Raji (cell line): ENCODE results near the gene SNU13.

Experiments
- POLR2A ChIP-seq: IDR thresholded peaks from 2 replicates; pipeline ENCODE4 v1.6.1; 2011; ENCODE audit warnings: low read depth, low read length, control low read depth; ENCODE audit not compliant: insufficient read depth

The SNU13 gene

DNA sequence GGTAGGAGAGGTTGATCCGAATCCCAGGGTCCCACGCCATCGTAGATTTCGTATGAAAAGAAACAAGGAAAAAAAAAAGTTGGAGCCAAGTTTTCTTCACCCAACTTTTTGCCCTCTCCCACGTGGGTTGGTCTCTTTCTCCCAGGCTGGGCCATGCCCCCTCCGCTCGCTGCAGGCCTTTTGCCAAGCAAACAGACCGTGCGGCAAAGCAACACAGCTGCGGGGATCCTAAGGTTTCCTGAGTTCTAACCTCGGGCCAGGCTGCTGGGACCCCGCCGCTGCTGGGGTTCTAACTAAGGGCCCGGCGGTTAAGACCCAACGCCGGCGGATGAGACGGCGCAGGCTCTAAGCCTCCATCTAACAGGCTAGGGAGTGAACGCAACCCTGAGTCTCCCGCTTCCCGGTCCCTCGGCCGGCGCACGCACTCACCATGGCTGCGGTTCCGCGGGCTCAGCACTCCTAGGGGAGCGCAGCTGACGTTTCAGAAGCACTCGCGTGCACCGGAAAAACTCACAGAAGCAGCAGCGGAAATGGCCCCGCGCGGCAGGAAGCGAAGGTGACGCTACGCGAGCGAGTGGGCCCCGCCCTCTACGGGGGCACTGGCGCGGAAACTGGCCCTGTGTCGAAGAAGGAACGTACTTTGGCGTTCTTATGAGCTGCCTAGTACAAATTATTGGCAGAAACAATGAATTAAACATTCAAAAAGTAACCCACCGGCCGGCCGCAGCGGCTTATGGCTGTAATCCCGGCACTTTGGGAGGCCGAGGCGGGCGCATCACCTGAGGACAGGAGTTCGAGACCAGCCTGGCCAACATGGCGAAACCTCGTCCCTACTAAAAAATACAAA lies at the start of gene SNU13:
Gene SNU13 (minus strand): TSS at position 503 of the 847 bp plus-strand sequence. CDS start 71 bp downstream, at position 432.
- TF ChIP-seq POLR2A, result peak; percentile 94

GRCh38 chr22:41732096-41732772 lies 43.6 kb upstream of the SNU13 start:
- TF ChIP-seq POLR2A, result no peak

DNA sequence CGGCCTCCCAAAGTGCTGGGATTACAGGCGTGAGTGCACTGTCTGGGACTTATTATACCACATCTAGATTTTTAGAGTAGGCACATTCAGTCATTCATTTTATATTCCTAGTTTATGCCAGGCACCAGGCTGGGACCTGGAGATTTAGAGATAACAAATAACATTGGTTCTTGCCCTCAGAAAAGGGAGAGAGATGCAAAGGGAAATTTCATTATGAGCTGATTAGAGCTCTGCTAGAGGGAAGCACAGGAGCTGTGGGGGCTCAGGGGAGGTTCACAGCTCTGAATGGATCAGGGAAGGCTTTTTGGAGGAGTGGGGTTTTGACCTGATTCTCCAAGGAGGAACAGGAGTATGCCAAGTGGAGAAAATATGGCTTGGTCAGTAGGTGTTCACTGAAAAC lies 42.9 kb upstream of the SNU13 start:
- no peak for TF ChIP-seq POLR2A

- no peak for TF ChIP-seq POLR2A
These were observed 36.9 kb upstream of the SNU13 start for GRCh38 chr22:41725510-41726110.

- no peak for TF ChIP-seq POLR2A
These were observed 33.8 kb upstream of the SNU13 start for GRCh38 chr22:41722496-41722895.

GRCh38 chr22:41713004-41713403 lies 24.3 kb upstream of the SNU13 start:
- TF ChIP-seq POLR2A, result no peak

DNA sequence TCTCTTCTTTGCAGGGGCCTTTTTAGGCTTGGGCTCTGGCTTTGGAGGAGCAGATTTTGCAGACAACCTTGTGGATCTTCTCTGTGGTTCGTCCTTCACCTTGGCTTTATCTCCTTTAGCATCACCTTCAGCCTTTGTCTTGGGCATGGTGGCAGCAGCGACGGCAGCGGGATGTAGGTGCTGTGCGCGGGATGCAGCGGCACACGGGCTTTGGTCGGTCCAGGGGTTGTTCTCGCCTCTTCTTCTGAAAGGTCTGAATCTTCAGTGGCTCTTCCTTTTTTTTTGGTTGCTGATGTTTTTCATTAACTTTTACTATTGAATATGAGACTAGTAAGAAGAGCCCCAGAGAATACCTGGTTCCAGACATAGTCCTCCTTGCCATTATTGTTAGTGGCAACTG lies 20.7 kb upstream of the SNU13 start:
- TF ChIP-seq POLR2A, result no peak

DNA sequence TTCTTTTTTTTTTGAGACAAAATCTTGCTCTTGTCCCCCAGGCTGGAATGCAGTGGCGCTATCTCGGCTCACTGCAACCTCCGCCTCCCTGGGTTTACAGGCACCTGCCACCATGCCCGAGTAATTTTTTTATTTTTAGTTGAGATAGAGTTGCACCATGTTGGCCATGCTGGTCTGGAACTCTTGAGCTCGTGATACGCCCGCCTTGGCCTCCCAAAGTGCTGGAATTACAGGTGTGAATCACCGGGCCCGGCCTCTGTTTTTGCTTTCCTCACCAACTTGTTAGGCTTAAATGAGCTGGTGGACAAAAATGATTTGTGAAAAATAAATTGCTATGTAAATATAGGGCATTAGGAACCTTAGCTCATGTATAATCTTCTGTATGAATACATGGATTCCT lies 14.1 kb upstream of the SNU13 start:
- TF ChIP-seq POLR2A, result no peak

DNA sequence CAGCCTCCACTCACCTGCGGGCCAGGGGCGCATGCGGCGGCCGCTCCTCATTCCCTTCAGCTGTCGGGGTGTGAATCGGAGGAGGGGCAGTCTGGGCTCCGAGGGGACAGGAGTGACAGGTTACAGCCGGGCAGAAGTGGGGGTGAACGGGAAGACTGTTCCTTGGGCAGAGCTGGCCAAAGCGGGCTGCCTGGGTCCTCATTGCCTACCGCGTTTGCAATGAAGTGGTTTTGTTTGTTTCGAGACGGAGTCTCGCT lies 11.4 kb upstream of the SNU13 start:
- TF ChIP-seq POLR2A, result no peak

- no peak for TF ChIP-seq POLR2A
These were observed 10.8 kb upstream of the SNU13 start, which contains the start of gene MEI1 for GRCh38 chr22:41699264-41700107. Gene MEI1 (plus strand): TSS chr22:41699503. CDS start chr22:41699539, 36 bp downstream.

GRCh38 chr22:41697126-41697775 lies 8.6 kb upstream of the SNU13 start:
- no peak for TF ChIP-seq POLR2A

DNA sequence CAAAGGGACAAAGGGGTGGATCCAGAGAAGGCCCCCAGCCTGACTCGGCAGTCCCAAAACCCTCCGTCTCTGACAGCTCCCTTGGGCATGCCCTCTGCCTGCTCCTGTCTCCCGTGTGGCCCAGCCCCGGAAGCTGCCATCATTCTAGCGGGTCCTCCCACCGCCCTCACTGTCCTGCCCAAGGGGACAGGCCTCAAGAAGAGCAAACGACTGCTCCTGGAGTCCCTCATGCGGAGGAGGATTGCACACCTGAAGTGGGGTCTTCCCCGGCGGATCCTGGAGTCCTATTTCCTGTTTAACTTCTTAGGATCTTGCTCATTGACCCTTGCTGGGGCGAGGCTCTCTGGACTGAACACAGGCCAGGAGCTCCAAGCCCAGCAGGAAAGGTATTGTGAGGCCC lies 8.0 kb upstream of the SNU13 start:
- TF ChIP-seq POLR2A, result no peak

- no peak for TF ChIP-seq POLR2A
These were observed 6.5 kb upstream of the SNU13 start for GRCh38 chr22:41695211-41695610.

- TF ChIP-seq POLR2A, result no peak
These were observed 1.8 kb upstream of the SNU13 start for GRCh38 chr22:41690476-41690875.

- TF ChIP-seq POLR2A, result no peak
These were observed 734 bp downstream of the SNU13 start for GRCh38 chr22:41687901-41688364.
